Ureter (tissue), 1 donor: ENCODE data around the gene ROBO2. TPM values are rescaled to one million over a fixed set of nuclear protein-coding genes. Genes with fewer than 3 reads are reported as not detected.

ENCODE experiments used
- DNase-seq: peaks from one replicate; pipeline ENCODE4 v3.0.0-alpha.2; 2020; ENCODE audit warnings: low spot score
- total RNA-seq: library from RNA; stranded (reverse); gene quantifications from one replicate; pipeline ENCODE4 v1.2.4, GENCODE V29; 2023
- donor health status: DM: yes; HTN: yes; CAD: no.

Gene ROBO2
- total RNA-seq, 1 donor from 2014 or later = 0.39 TPM

DNA sequence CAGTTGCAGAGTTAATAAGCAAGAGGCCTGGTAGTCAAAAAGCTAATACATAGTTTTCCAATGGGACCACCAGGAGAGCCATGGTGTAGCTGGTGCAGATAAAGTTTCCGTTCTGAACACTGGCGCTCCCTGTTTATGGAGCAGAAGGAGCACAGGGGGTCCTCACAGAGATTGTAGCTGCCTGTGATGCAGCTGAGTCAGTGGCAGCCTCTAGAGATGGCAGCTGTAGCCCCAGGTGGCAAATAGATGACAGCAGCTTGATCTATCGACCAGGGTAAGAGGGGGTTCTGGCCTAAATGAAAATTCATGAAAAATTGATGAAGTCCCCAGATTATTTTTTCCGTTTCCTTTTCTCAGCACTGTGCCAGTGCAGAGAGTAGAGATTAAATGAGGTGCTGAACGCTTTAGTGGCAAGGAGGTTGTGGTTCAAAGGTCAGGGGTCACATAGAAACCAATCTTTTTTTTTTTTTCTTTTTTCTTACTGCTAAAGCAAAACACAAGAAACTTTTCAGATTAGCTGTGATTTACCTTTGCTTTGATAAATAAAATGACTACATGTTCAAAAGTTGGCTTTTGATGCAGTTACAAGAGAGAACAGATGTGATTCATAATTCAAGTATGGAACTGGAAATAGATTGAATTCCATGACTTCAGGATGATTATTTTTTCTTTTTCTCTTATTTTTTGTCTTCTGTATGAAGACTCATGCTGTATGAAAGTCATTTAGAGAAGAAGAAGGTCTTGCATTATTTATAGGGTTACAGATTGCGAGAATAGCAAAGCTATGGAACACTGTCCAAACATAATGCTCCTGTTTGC, 63.3 kb downstream of the ROBO2 start:
- DNase-seq = no peak

DNA sequence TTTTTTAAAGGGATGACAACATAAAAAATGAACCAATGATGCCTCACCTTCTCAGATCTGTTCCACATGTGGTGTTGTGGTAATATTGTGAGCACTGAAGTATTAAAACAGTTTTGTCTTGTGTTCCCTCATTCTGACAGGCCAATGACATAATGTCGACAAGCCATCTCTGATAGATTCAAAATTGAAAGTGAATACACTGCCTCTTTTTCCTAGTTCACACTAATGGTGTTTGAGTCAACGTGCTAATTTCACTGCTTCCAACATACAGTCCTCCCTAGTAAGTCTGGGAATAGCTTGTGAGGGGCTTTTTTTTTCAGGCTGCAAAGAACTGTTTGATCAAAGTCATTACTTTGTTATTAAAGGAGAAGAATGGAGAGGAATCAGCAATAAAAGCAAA, 82.8 kb downstream of the ROBO2 start:
- no peak for DNase-seq

DNA sequence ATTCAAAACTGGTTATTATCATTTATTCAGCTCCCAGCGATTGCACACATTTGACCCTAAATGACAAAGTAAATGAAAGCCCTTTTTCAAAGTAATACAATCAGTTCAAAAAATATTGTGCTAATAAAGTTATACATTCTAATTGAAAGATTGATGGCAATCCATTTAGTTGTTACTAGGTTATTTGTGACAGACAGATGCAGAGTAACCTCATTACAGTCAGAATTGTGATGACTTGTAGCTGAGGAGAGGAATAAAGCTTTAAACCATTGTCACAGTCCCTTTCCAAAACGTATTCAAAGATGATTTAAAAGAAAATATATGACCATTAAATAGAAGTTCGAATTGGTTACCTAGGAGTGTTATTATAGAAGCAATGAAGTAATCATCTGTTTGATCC, 86.1 kb downstream of the ROBO2 start:
- no peak for DNase-seq

DNA sequence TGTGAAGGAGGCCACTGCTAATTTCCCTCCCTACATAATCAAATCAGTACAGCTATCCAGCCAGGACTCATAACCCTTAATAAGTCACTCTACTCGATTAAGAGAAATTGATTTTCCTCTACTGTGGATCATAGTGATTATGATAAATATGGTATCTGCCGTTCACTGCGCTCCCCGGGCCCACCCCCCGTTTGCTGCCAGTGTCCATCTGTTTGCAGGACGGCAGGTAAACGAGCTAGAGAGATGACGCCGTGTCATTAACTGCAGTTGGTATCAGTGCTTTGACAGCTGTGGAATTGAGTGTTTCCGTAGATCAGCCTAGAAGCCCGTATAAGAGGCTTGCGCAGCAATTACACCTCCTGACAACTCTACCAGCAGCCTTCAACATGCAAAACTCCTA, 94.9 kb downstream of the ROBO2 start:
- DNase-seq = no peak

DNA sequence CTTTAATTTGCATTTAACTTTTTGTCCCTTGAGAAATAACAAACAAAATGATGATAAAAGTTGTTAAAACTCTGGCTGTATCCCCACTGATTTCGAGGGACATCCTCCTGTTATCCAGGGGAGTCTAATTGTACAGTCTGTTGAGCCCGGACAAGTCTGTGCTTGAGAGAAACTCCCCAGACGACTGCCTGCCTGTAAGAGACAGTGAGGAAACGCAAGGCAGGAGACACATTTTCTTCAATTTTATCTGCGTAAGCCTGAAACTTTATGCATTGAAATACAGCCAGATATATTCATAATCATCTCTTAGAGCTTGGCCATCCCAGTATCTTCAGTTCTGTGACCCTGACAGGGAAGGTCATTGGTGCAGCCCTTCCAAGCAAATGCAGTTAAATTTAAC, 97.7 kb downstream of the ROBO2 start:
- no peak for DNase-seq

DNA sequence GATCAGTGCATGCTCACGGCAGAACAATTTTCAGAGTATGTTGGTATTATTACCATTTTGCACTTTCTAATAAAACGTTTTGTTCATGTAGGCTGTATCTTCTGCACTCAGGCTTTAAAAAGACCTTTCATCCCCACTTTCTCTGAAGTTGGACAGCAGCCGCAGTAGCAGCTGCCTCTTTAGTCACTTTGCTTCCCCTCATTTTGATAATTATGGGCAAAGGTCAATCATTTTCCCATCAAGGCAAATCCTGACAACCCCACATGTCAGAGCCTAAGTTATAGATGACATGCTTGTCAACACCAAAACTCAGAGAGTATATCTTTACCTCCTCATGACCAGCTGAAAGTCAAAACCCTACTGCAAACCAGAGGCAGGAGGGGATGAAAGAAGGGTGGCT, 99.7 kb downstream of the ROBO2 start:
- no peak for DNase-seq

DNA sequence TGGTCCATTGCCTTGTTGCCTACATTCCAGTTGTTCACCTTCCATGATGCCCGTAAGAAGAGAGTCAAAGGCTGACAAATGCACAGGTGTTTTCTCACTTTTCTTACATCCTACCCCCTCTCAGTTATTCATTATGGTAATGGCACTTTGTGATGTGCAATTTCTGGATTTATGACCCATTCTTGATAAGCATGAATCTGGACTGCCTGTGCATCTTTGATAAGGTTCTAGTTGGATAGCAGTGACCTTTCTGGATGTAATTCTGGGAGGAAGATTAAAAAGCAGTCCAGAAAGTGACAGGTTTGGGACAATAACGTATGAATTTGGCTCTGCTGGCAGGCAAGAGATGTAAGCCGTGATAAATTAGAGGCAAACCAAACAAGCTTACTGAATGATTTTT, 101.5 kb downstream of the ROBO2 start:
- DNase-seq = no peak

DNA sequence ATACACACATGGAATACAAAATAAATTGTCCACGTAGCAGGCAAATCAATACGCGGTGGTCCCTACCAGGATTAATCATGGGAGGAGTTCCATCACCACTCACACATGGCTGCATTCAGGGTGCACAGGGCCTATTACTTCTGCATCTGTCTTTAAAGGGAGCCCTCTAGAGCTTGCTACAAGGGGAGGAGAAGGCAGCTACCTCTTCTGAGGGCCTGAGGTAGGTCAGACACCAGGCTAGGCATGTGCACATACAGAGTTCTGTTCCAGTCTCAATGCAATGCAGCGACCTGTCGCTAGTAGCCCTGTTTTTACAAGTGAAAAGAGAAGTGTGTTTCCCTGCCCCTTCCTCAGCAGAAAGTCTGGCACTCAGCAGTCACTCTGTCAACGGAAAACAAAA, 102.7 kb downstream of the ROBO2 start:
- no peak for DNase-seq

DNA sequence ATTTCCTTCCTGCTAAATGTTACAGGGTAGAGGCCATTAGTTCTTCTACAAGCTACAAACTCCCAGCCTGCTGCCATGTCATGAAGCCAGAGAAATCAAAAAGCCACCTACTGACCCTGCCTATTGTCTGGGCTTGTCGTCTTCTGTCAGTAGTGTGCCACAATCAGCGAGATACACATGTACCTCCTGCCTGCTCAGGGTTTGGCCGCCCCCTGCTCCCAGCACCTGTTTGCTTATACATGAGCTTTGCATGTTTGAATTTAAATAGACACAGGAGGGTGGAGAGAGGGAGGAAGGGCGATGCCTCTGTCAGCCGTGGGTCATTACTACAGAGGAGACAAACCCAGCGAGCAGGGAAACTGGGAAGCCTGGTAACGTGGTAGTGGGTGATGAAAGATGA, 106.1 kb downstream of the ROBO2 start:
- no peak for DNase-seq

DNA sequence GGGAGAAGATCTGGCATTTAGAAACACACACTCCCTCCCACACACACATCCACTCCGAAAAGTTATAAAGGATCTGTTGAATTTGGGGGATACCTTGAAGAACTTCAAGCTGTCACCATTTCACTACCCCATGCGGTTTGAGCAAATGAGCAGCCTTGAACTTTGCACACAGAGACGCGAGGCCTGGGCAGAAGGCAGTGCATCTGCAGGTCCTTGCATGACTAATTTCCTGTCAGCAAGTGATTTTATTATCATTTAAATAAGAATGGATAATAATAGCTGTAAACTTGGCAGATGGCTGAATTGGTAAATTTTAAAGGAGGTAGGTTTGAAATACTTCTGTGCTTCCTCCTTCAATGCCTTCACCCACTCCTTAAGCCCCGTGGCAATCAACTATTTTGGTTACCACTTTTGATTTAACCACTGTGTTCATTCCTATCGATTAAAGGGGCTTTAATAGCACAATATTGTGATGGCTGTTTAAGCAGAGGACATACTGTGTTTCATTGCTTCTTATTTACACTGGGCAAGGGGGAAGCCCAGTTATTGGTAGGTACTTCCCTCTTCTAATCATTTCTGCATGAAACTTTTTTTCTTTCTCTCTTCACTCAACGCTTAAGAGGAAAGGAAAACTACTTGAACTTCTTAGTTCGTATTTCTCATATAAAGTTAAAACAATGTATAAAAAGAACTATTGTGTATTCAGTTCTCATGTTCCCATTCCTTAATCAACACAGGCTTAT, 108.1 kb downstream of the ROBO2 start:
- DNase-seq = no peak

DNA sequence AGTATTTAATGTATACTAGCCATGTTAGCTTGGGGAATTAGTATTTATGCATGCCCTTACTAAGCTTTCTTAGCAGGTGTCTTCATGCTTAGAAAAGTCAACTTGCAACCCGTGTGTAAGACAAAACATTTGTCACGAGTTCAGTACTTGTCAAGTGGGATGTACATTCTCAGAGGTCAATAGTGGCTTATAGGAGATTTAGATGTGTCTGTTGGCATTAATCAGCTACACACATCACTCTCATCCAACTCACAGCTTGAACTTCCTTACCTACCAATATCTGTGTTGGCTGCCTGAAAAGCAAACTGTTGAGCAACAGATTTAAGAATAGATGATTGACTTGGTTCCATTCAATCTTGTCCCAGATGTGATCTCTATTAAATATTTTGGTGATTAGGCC, 109.5 kb downstream of the ROBO2 start:
- DNase-seq = no peak

DNA sequence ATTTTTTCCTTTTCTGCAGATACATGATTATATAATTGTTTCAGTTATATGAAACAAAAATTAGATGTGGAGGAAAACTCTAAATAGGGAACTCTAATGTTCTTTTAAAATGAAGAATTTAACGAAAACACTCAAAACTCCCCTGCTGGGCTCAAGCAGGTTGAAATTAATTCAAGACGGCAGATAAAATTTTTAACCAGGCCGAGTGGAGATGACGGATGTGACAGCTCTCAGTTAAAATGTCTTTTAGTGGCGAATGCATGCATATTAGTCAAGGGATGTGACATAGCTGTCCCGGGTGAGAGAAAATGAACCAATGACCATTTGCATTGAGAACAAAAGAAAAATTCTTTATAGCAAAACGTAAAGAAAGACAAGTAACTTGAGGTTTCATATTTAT, 110.1 kb downstream of the ROBO2 start:
- no peak for DNase-seq

DNA sequence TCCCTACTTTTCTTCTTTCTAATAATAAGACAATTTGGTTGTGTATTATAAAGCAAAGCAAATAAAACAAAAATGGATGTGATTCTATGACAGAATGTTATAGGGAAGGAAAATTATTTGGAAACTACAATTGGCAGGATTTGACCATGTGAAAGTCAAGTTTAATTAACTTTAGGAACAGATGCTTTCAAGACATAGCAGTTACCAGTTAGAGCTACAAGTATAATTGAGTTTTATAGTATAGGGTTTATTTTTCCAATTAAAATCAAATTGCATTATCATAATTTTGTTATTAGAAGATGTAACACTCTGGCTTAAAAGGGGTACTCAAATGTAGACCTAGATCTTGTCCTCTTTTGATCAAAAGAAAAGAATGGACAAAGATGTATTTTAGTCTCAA, 110.9 kb downstream of the ROBO2 start:
- DNase-seq = no peak

DNA sequence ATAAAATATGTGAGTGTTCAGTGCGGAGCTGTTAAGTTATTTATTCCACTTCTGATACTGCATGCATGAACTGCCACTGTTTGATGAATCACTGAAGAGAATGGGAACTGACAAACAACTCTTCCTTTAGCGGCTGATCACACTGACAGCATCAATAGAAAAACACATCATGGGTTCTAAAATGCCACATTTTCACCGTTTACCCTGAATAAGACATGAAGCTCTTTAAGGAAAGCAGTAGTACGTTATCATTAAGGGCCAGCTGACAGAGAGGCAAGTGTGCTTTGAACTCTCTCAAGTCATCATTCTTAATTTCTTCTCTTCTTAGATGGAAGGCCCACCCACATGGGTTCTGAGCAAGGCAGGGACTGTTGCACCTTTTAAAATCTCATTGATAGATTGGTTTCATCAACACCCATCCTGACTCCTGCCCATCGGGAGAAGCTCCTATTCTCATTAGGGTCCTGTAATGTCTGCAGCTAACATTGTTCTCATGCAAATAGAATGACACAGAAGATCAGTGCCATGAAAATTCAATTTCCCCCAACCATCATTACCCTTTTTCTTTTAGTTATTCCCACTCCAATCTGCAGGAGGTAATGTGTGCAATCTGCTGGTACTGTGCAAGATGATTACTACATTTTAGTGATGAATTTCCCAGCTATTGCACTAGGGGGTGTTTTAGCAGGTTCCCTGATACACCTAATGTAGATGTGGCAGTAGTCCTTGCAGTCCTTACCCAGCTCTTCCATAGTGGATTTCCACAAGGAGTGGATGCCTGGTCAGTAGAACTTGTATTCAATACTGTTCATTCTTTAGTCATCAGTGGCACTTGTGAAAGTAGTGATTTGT, 119.1 kb downstream of the ROBO2 start:
- DNase-seq = no peak

DNA sequence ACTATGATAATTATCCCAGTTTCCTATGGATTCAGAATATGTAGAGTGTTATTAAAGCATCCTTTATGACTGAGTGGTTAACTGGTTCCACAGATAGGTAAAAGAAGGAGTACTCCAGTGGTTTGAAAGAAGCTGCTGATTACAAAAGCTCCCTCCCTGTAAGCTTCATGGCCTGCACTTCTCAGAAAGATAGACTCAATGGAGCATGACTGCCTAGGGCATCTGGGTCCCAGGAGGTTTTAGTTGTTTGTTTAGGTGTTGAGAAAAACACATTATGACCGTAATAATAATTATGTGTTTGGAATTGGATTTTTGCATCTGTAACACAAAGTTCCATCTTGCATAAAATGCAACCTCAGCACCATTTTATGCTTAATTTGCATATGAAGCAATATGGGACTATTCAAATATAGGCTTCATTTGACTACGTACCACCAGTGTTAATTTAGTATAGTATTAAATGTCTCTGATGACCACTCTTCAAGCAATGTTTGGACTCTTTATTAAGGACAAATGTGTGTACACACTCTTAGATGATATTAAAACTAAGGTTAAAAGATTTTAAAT, 121.1 kb downstream of the ROBO2 start:
- no peak for DNase-seq

DNA sequence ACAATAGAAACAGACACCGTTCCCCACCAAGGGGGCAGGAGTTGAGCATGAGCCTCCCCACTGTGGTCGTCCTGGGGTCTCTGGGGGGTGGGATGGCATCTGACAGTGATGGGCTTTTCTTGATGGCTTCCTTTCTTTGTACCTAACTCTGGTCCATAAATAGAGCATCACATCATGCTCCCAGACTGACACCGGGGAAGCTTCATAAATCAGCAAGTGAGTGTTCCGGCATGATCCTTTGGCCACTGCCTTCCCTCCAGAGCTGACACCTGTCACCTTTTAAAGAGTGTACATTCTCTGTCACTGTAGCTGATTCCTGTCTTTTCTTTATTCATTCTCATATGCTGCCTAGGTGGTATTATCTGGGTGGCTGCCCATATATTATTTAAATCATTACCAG, 129.9 kb downstream of the ROBO2 start:
- DNase-seq = no peak

DNA sequence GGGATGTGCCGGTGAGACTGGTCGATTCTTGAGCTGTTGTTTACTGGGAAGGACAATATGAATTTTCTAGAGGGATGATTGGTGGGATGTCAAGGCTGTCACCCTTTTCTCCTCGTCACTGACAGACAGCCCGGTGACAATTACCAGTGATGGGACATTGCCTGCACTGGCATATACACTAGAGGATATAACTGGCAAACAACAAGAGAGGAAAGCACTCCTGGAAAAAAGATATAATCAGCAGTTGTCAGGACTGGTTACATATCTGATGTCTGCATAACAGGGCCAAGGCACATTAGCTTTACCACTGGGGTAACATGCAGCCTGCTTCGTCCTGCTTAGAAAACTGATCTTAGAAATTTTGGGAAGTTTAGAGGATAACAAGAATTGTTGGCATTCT, 131.1 kb downstream of the ROBO2 start:
- DNase-seq = no peak

DNA sequence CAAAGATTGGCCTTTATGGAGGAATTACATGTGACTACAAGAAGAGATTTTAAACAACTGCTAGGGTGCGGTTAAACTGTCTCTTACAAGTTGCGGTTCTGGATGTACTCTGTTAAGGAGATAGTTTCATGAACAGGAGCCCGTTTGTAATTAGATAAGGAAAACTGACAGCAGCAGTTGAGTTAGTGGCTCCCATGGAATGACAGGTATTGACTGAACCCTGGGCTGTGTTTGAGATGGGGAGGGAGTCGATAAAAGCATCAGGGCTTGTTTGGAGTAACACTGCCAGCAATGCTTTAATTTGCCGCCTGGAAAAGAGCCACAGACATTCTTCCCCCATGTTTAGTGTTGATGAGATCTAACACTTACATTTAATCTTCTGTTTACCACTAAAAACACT, 139.9 kb downstream of the ROBO2 start:
- DNase-seq = no peak

DNA sequence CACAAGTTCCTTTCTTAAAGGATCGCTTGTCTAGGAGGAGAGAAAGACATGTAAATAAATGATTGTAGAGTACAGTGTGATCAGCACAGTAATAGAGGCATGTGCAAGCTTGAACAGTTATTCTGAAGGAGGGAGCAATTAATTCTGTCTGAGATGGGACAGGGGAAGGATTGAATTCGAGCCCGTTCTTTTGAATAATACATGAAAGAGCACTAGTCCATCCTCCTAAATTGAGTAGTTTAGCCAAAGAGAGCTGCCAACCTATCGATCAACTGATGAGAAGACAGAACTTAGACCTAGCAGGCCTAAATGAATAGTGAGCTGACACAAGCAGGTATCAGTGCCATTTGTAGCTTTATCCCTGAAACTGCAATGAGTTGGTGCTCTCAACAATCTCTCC, 142.4 kb downstream of the ROBO2 start:
- DNase-seq = no peak

DNA sequence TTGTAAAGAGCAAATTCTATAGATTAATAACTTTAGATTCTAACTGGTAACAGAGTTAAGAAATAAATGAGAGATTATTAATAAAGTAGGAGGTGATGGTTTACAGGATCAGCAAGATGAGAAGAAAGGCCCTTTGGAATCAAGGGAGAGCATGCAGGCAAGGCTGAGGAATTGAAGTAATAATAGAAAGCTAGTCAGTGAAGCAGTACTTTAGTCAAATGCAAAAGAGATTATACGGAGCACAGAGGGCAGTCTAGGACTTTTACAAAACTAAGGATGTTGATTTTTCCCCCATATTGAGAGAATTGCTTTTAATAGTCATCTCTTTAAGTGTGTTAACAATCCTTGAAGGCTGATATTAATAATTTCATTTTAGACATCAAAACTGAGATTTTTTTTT, 146.4 kb downstream of the ROBO2 start:
- no peak for DNase-seq

DNA sequence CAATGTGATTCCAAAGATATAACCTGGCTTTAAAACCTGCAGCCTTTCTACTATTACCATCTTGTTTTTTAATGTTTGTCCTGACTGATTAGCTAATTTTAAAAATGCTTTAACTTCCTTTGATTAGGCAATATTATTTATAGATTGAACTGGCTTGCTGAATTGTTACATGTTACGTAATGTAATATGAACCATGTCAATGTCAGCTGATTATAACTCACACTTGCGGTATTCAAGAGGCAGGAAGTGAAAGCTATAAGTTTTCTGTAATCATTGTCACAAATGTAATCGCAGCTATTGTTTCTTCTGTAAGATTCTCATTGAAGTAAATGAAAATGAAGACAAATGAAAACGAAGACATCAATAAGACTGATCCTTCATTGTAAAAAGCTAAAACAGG, 146.8 kb downstream of the ROBO2 start:
- no peak for DNase-seq

DNA sequence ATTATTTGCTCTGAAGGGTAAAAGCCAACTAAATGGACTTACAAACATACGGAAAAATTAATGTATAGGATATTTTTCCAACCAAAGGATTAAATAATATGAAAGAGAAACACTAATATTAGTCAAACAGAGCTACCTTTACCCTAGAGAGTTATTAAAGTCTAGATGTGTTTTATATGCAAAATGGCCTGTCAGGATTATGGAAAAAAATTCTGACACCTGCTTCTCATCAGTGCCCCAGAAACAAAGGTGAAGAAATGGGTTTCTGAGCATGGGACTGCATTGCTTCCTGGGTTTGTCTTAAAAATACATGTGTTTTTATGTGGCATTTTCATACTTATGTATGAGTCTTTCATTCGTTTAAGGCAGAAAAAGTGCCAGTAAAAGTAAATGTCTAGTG, 148.3 kb downstream of the ROBO2 start:
- no peak for DNase-seq
